Stimulated activated CD4-positive, alpha-beta T cell treated with anti-CD3 and anti-CD28 coated beads, Interleukin-1b, Interleukin-23, amount 100 ng/mL, for 24 hours (primary cell): Measurements from ENCODE around the gene SREBF2.
"Not testable (repeated sequence)": the region's sequence is repeated elsewhere in the genome, so short reads cannot be mapped to it uniquely, and the experiment has no call there.

ENCODE experiments used
- DNase-seq, 4 experiments: peaks; one replicate each; pipeline ENCODE4 v3.0.0-alpha.2; 2020; ENCODE audit warnings: low read depth in 4 of 4, low spot score in 1 of 4

SREBF2 gene

DNA sequence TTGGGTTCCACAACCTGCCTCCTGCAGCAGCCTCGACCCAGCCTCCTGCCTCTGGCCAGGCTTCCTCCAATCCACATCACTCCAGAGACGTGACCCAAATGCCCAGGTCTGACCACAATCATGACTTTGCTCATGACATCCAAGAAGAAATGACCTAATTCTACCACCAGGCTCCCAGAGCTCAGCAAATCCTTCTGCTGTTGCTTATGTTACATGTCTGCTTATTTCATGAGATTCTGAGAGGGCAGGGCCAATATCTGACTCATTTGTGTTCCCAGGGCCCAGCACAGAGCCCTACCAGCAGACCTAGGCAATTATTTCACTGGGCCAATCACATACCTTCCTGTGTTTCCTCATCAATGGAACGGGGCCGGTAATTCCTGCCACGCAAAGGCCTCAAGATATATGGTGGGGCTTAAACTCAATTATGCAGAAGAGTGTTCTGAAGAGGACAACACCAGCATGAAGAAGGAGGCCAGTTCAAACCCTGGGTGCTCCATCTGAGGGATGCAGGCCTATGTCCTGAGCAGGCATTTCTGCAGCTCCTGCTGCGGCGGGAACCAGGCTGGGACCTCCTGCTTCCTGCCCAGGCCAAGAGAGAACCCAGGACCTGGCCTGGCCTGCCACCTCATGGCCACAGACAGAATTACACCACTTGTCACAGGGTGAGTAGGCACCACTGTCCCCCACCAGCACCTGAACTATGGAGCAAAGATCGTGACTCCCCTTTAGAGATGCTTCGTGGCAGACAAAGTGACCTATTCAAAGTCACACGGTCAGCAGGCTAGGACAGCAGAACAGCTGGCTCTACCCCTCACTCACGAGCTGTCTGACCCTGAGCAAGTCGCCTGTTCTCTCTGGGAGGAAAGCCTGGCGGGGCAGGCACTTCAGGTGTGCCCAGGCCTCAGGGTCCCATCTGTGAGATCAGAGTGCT lies 108.2 kb downstream of the SREBF2 start:
- DNase-seq = peak; percentile 64 to 72 (median 66)

DNA sequence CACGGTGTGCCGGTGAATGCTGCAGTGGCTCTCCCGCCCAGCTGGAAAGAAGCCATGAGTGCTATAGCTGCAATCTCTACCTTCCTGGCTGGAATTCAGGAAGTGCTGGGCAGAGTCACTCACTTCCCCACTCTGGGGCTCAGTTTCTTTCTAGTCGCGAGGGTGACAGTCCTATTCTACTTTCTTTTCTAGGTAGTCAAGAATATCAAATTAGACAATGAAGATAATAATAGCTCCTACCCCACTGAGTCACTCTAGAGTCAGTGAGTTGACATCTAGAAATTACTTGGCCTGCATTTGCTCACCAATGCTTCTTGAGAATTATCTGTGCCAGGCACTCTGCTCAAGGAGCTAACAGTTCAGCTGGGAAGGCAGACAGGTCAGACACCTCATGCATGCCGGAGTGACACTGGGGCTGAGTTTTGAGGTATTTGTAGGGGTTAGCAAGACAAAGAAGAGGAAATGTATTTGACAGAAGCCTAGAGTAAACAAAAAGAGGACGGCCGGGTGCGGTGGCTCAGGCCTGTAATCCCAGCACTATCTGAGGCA lies 110.8 kb downstream of the SREBF2 start:
- no peak for DNase-seq

DNA sequence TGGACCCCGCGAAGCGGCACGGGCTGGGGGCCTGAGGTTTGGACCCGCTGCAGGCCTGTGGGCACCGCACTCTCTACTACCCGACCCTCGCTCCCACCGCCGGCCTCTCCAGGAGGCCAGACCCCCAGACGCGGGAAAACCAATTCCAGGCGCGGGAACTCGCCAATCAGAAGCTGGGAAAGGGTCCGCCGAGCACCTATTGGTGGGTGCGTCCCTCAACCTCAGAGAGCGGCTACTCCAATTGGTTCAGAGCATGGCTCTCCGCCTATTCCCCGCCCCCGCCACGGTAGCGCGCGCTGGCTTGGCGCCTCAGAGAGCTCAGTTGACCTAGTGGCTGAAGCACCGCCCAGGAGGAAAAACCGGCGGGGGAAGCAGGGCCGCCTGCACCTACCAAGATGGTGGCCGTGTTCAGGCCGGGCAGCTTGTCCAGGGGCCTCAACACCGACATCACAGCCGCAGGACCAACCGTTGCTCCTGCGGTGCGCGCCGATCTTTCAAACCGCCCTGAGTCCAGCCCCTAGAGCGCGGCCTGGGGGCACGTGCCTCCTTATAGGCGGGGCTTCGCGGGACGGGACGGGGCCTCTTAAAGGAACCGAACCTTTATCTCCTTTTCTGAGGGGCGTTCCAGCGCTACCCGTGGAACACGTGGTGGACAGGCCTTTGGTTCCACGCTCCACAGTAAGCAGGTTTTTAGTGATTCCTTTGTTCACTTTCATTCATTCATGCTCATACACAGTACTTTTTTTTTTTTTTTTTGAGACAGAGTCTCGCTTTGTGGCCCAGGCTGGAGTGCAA lies 113.9 kb downstream of the SREBF2 start, which contains the start of gene CENPM:
CENPM (minus strand) TSS at position 524 of the 795 bp plus-strand sequence; CDS start at position 448, 76 bp downstream.
- DNase-seq = peak; percentile 78 to 96 (median 84)

DNA sequence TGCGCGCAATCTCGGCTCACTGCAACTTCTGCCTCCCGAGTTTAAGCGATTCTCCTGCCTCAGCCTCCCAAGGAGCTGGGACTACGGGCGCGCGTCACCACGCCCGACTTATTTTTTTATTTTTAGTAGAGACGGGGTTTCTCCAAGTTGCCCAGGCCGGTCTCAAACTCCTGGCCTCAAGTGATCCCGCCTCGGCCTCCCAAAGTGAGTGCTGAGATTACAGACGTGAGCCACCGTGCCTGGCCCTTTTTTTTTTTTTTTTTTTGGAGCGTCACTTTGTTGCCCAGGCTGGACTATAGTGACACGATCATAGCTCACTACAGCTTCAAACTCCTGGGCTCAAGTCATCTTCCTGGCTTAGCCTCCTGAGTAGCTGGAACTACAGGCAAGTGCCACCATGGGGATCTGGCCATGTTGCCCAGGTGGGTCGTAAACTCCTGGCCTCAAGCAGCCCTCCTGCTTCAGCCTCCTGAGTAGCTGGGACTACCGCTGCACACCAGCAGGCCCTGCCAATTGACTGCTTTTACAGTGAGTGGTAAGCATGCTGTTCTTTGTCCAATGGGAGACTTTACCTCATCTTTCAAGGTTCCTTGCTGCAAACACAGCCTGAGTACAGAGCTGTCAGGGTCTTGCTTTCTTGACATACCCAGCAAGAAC lies 114.6 kb downstream of the SREBF2 start:
- DNase-seq = no peak

DNA sequence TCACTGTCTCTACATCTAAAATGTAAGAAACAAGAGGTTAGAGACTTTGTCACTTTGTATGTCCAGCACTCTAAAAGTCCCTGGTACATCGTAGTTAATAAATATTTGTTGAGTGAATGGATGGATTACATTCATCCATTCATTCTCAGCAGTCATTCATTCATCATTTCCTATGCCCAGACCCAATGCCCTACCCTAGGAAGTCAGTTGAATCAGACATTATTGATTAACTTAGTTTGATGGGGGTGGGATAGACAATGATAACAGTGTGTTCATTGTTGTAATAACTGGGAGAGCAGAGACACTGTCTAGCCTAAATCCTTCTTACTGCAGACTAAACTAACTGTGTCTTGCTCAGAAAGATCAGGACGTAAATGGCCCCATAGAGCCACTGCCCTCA lies 115.2 kb downstream of the SREBF2 start:
- no peak for DNase-seq

DNA sequence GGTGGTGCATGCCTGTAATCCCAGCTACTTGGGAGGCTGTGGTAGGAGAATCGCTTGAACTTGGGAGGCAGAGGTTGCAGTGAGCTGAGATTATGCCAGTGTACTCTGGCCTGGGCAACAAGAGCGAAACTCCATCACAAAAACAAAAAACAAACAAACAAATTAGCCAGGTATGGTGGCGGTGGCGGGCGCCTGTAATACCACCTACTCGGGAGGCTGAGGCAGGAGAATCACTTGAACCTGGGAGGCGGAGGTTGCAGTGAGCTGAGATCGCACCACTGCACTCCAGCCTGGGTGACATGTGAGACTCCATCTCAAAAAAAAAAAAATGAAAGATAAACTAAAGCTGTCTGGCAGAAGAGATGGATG lies 116.0 kb downstream of the SREBF2 start:
- not testable (repeated sequence) for DNase-seq

DNA sequence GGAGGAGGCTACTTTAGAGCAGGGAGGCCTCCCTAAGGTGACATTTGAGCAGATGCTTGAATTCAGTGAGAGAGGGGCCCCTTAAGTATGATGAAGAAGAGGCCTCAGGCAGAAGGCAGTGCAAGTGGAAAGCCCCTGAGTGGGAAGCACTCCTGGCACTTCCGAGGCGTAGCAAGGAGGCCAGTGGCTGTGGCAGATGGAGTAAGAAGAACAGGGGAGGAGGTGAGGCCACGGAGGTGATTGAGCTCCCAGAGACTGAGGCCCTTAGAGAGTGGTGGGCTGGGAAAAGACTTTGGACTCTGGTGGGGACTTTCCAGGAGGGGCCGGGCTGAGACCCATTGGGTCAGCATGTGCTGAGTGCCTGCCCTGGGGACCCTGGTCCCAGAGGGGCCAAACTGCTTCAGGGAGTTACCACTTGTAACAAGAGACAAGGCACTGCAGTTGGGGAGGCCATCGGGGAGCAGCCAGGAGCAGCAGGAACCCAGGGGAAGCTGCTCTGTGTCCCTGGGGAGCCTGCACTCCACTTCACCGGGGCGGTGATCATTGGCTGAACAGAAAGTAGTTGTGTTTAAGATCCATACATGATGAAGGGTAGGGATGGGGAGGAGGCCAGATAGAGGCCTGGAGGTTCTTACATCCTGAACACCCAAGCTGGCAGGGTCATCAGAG lies 116.5 kb downstream of the SREBF2 start:
- no peak for DNase-seq

DNA sequence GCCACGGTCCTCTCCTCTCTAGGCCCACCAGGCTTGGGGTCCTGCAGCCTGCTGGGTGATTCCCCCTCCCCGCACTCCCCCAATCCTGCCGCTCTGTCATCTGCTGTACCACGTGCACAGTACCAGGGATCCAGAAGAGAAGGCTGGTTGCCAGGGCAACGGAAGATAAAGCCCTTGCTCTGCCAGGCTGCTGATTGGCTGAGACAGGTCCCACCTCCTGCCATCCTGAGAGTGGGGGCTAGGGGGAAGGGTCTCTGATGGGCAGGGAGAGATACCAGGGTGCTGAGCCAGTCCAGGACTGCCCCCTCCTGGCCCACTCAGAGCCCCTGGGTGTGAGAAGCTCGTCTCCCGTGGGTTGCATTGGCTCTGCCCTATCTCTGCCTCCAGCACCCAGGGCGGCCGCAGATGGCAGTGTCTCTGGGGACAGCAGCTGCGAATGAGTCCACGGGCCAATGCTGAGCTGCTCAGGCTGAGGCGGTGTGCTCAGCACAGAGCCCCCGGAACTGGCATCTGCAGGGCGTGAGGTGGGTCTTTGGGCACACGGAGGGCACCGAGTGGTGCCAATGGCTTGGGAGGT lies 119.1 kb downstream of the SREBF2 start, which contains the start of gene SMIM45:
SMIM45 (plus strand) TSS at position 253 of the 577 bp plus-strand sequence.
- no peak for DNase-seq

DNA sequence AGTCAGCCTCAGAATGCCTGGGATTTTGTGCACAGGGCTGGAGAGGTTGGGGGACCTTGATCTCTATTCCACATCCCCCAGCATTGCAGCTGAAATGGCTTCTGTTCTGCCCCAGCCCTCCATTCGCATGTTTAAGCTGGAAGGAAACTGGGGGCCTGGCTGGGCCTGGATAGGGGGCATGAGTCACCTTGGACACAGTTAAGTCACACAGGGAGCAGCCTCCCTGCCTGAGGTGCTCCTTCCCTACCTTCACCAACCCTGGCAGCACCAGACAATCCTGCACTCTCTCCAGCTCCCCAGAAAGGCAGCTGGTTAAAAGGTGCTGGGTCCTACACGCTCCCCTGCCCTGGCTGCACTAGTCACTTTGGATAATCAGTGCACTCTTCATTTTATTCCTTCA lies 119.8 kb downstream of the SREBF2 start:
- no peak for DNase-seq
